ENCODE results near the gene ACTA2. TPM values are rescaled to one million over a fixed set of nuclear protein-coding genes. Genes with fewer than 3 reads are reported as not detected.

ACTA2 gene
- total and polyA plus RNA-seq, 4 donors, result 13.2 to 182 (median 73.6) TPM

DNA sequence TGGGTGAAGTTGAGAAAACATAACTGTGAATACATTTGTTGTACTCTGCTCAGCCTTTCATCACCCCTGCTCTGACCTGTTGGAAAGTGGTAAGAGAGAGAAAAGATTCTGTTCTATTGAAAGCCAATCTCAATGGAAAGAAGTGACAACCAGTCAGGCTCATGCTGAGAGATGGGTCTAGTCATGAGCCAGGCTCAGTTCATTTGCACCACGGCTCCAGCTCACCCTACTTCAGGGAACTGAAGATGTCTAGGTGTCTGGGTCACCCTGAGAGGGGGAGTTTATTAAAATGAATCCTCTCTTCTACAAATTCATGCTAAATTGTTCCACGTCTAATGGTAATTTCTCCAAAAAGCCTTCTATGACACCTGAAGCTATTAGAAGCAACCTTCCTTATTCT lies 25.9 kb upstream of the ACTA2 start:
- Histone ChIP-seq H3K4me3 (ENCODE audit: low read depth in 1 of 3, low read length in 3 of 3) (no peak overlapping the region), H3K9me3 (ENCODE audit: control insufficient read depth in 4 of 4, low read length in 3 of 4) (no peaks in the 10 kb centered on the region), H3K36me3 (ENCODE audit: control insufficient read depth in 4 of 4, insufficient read depth in 3 of 4, low read depth in 1 of 4, low read length in 3 of 4) (no peaks in the 10 kb centered on the region), H3K9ac (ENCODE audit: low read depth in 1 of 2, low read length in 2 of 2) (no peak overlapping the region), H3K27ac (ENCODE audit: low read depth in 1 of 2, low read length in 2 of 2) (no peak overlapping the region), H3K4me1 (ENCODE audit: control insufficient read depth in 4 of 4, insufficient read depth in 4 of 4, low read length in 3 of 4) (peaks cover 3 to 44% (median 34%) of the 10 kb centered on the region in 4 donors), H3K27me3 (ENCODE audit: control insufficient read depth in 4 of 4, insufficient read depth in 4 of 4, low read length in 3 of 4) (no peaks in the 10 kb centered on the region)
- TF ChIP-seq FOXA1 (IDR thresholded peaks at IDR 0.05) (no peak), RAD21 (IDR thresholded peaks at IDR 0.05) (no peak), HNF4A (conservative IDR thresholded peaks at IDR 0.05) (no peak), HNF4G (IDR thresholded peaks at IDR 0.05) (no peak), TAF1 (conservative IDR thresholded peaks at IDR 0.05) (no peak), GABPA (IDR thresholded peaks at IDR 0.05 in 1 of 2, conservative IDR thresholded peaks at IDR 0.05 in 1 of 2) (no peak), SP1 (IDR thresholded peaks at IDR 0.05) (no peak), YY1 (IDR thresholded peaks at IDR 0.05) (no peak), RXRA (IDR thresholded peaks at IDR 0.05) (no peak), FOXA2 (IDR thresholded peaks at IDR 0.05) (no peak), EGR1 (IDR thresholded peaks at IDR 0.05; ENCODE audit: low read depth in 2 of 2) (no peak)
- TF ChIP-seq, protein P1, sequence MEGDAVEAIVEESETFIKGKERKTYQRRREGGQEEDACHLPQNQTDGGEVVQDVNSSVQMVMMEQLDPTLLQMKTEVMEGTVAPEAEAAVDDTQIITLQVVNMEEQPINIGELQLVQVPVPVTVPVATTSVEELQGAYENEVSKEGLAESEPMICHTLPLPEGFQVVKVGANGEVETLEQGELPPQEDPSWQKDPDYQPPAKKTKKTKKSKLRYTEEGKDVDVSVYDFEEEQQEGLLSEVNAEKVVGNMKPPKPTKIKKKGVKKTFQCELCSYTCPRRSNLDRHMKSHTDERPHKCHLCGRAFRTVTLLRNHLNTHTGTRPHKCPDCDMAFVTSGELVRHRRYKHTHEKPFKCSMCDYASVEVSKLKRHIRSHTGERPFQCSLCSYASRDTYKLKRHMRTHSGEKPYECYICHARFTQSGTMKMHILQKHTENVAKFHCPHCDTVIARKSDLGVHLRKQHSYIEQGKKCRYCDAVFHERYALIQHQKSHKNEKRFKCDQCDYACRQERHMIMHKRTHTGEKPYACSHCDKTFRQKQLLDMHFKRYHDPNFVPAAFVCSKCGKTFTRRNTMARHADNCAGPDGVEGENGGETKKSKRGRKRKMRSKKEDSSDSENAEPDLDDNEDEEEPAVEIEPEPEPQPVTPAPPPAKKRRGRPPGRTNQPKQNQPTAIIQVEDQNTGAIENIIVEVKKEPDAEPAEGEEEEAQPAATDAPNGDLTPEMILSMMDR (IDR thresholded peaks at IDR 0.05; ENCODE audit: low read depth, low read length, missing input control), result no peak
- TF ChIP-seq, protein P2, sequence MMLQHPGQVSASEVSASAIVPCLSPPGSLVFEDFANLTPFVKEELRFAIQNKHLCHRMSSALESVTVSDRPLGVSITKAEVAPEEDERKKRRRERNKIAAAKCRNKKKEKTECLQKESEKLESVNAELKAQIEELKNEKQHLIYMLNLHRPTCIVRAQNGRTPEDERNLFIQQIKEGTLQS (IDR thresholded peaks at IDR 0.05), result no peak
- WGBS, result 97% methylated on average over 2 of the region's 2 CpGs
- DNase-seq (ENCODE audit: low spot score), result no peak

DNA sequence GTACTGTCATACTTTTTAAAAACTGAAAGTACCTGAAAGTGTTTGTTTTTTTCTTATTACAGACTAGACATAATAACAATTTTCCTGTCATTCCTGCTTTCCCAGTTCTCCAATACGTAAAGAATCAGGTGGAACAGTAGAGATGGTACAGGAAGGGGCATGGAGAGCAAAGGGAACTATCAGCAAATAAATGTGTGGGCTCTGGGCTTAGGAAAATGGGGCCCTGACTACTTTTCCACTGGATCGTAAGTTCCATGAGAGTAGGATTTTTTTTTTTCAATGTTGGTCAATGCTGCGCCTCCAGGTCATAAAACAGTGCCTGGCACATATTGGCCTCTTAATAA lies 22.8 kb upstream of the ACTA2 start:
- Histone ChIP-seq H3K27ac (ENCODE audit: low read depth in 1 of 2, low read length in 2 of 2) (peak overlapping the region; percentile 64 to 77), H3K36me3 (ENCODE audit: control insufficient read depth in 4 of 4, insufficient read depth in 3 of 4, low read depth in 1 of 4, low read length in 3 of 4) (no peaks in the 10 kb centered on the region), H3K9me3 (ENCODE audit: control insufficient read depth in 4 of 4, low read length in 3 of 4) (no peaks in the 10 kb centered on the region), H3K4me3 (ENCODE audit: low read depth in 1 of 3, low read length in 3 of 3) (peak overlapping the region; percentile 46 to 61 (median 50)), H3K4me1 (ENCODE audit: control insufficient read depth in 4 of 4, insufficient read depth in 4 of 4, low read length in 3 of 4) (peaks cover 2 to 39% (median 28%) of the 10 kb centered on the region in 4 donors), H3K9ac (ENCODE audit: low read depth in 1 of 2, low read length in 2 of 2) (peak overlapping the region; percentile 85 to 93), H3K27me3 (ENCODE audit: control insufficient read depth in 4 of 4, insufficient read depth in 4 of 4, low read length in 3 of 4) (no peaks in the 10 kb centered on the region)
- DNase-seq (ENCODE audit: low spot score), result no peak
- TF ChIP-seq FOXA2 (IDR thresholded peaks at IDR 0.05) (no peak), RXRA (IDR thresholded peaks at IDR 0.05) (no peak)
- TF ChIP-seq, protein P3, sequence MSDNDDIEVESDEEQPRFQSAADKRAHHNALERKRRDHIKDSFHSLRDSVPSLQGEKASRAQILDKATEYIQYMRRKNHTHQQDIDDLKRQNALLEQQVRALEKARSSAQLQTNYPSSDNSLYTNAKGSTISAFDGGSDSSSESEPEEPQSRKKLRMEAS (IDR thresholded peaks at IDR 0.05), result peak; percentile 1
- whole genome bisulfite sequencing, result 37% methylated on average over 3 of the region's 3 CpGs

DNA sequence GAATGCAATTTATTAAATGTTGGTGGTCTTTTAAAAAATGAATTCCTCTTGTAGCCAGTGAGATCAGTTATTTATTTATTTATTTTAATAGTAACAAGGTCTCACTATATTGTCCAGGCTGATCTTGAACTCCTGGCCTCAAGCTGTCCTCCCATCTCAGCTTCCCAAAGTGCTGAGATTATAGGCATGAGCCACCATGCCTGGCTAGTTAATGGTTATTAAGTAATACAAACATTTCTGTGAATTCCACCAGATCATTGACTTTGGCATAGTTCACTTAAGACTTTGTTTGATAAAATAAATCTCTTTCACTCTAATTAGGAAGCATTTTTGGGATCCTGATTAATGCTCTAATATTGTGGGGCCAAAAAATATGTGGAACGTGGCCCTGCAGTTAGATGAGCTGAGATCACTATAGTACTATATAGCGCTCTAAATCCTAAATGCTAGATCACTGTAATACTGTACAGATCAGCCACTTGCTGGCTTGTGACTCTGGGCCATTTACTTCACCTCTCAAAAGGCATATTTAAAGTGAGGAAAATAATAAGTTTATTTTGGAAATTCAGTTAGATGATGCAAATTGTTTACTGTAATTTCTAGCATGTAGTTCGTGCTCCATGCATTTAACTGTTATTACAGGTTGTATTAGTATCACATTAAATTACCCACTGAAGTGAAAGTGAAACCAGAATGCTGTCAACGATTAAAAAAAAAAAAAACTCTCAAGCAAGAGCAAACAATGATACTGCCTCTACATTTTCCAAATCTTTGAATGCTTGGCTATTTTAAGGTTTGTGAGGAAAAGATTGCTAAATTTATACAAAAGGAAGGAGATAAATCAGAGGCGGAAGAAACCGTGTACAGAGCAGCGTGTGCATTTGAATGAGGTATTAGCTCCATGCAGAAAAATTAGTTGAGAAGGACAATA lies 22.1 kb upstream of the ACTA2 start:
- no peak for DNase-seq (ENCODE audit: low spot score)
- Histone ChIP-seq H3K9me3 (ENCODE audit: control insufficient read depth in 4 of 4, low read length in 3 of 4) (no peaks in the 10 kb centered on the region), H3K36me3 (ENCODE audit: control insufficient read depth in 4 of 4, insufficient read depth in 3 of 4, low read depth in 1 of 4, low read length in 3 of 4) (no peaks in the 10 kb centered on the region), H3K4me1 (ENCODE audit: control insufficient read depth in 4 of 4, insufficient read depth in 4 of 4, low read length in 3 of 4) (peaks cover 2 to 33% (median 22%) of the 10 kb centered on the region in 4 donors), H3K9ac (ENCODE audit: low read depth in 1 of 2, low read length in 2 of 2) (peak overlapping the region; percentile 85 to 93), H3K4me3 (ENCODE audit: low read depth in 1 of 3, low read length in 3 of 3) (peak overlapping the region; percentile 46 to 61 (median 50)), H3K27me3 (ENCODE audit: control insufficient read depth in 4 of 4, insufficient read depth in 4 of 4, low read length in 3 of 4) (no peaks in the 10 kb centered on the region), H3K27ac (ENCODE audit: low read depth in 1 of 2, low read length in 2 of 2) (peak overlapping the region; percentile 64 to 77)
- WGBS, result 7% methylated on average over 7 of the region's 7 CpGs
- no peak for TF ChIP-seq GABPA (IDR thresholded peaks at IDR 0.05 in 1 of 2, conservative IDR thresholded peaks at IDR 0.05 in 1 of 2)
- TF ChIP-seq HNF4A (conservative IDR thresholded peaks at IDR 0.05), result peak; percentile 20 to 27
- TF ChIP-seq SP1 (IDR thresholded peaks at IDR 0.05), result peak; percentile 31
- TF ChIP-seq RAD21 (IDR thresholded peaks at IDR 0.05), result no peak
- no peak for TF ChIP-seq NR2F2 (IDR thresholded peaks at IDR 0.05)
- TF ChIP-seq, protein P4, sequence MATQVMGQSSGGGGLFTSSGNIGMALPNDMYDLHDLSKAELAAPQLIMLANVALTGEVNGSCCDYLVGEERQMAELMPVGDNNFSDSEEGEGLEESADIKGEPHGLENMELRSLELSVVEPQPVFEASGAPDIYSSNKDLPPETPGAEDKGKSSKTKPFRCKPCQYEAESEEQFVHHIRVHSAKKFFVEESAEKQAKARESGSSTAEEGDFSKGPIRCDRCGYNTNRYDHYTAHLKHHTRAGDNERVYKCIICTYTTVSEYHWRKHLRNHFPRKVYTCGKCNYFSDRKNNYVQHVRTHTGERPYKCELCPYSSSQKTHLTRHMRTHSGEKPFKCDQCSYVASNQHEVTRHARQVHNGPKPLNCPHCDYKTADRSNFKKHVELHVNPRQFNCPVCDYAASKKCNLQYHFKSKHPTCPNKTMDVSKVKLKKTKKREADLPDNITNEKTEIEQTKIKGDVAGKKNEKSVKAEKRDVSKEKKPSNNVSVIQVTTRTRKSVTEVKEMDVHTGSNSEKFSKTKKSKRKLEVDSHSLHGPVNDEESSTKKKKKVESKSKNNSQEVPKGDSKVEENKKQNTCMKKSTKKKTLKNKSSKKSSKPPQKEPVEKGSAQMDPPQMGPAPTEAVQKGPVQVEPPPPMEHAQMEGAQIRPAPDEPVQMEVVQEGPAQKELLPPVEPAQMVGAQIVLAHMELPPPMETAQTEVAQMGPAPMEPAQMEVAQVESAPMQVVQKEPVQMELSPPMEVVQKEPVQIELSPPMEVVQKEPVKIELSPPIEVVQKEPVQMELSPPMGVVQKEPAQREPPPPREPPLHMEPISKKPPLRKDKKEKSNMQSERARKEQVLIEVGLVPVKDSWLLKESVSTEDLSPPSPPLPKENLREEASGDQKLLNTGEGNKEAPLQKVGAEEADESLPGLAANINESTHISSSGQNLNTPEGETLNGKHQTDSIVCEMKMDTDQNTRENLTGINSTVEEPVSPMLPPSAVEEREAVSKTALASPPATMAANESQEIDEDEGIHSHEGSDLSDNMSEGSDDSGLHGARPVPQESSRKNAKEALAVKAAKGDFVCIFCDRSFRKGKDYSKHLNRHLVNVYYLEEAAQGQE (IDR thresholded peaks at IDR 0.05), result peak; percentile 28
- TF ChIP-seq FOXA1 (IDR thresholded peaks at IDR 0.05), result no peak
- no peak for TF ChIP-seq JUND (IDR thresholded peaks at IDR 0.05)
- TF ChIP-seq RXRA (IDR thresholded peaks at IDR 0.05), result peak; percentile 22 to 30
- TF ChIP-seq YY1 (IDR thresholded peaks at IDR 0.05), result peak; percentile 74
- no peak for TF ChIP-seq HNF4G (IDR thresholded peaks at IDR 0.05)
- TF ChIP-seq, protein P5, sequence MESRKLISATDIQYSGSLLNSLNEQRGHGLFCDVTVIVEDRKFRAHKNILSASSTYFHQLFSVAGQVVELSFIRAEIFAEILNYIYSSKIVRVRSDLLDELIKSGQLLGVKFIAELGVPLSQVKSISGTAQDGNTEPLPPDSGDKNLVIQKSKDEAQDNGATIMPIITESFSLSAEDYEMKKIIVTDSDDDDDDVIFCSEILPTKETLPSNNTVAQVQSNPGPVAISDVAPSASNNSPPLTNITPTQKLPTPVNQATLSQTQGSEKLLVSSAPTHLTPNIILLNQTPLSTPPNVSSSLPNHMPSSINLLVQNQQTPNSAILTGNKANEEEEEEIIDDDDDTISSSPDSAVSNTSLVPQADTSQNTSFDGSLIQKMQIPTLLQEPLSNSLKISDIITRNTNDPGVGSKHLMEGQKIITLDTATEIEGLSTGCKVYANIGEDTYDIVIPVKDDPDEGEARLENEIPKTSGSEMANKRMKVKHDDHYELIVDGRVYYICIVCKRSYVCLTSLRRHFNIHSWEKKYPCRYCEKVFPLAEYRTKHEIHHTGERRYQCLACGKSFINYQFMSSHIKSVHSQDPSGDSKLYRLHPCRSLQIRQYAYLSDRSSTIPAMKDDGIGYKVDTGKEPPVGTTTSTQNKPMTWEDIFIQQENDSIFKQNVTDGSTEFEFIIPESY (IDR thresholded peaks at IDR 0.05), result no peak
- TF ChIP-seq, protein P3 (IDR thresholded peaks at IDR 0.05), result peak; percentile 49
- no peak for TF ChIP-seq FOXA2 (IDR thresholded peaks at IDR 0.05)
